ENCODE results near the gene TMEM271.

TMEM271 gene

GRCh38 chr4:605702-606425 lies 29.8 kb upstream of the TMEM271 start:
- TF ChIP-seq, protein P1, sequence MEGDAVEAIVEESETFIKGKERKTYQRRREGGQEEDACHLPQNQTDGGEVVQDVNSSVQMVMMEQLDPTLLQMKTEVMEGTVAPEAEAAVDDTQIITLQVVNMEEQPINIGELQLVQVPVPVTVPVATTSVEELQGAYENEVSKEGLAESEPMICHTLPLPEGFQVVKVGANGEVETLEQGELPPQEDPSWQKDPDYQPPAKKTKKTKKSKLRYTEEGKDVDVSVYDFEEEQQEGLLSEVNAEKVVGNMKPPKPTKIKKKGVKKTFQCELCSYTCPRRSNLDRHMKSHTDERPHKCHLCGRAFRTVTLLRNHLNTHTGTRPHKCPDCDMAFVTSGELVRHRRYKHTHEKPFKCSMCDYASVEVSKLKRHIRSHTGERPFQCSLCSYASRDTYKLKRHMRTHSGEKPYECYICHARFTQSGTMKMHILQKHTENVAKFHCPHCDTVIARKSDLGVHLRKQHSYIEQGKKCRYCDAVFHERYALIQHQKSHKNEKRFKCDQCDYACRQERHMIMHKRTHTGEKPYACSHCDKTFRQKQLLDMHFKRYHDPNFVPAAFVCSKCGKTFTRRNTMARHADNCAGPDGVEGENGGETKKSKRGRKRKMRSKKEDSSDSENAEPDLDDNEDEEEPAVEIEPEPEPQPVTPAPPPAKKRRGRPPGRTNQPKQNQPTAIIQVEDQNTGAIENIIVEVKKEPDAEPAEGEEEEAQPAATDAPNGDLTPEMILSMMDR (IDR thresholded peaks at IDR 0.05; ENCODE audit: insufficient read depth, low read length, poor library complexity, severe bottlenecking) = no peak
- H3K36me3 ChIP-seq (ENCODE audit: control insufficient read depth, insufficient read depth, low read length) = no peaks in the 10 kb centered on the region
- H3K4me3 ChIP-seq (replicated peaks; ENCODE audit: low read depth, low read length) = no peak overlapping the region
- no peak for DNase-seq (ENCODE audit: extremely low read depth, insufficient read length)
- no peaks in the 10 kb centered on the region for H3K27me3 ChIP-seq (replicated peaks; ENCODE audit: control insufficient read depth, insufficient read depth, low read length)

DNA sequence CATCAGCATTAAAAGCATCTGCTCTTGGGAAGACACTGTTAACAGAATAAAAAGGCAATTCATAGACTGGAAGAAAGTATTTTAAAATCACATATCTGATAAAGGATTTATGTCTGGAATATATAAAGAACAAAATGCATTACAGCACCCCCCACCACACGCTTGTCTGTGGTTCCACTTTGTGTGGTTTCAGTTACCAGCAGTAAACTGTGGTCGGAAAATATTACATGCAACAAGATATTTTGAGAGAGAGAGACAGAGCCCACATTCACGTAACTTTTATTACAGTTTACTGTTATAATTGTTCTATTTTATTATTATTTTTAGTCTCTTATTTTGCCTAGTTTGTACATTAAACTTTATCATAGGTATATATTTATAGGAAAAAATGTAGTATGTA lies 28.0 kb upstream of the TMEM271 start:
- no peaks in the 10 kb centered on the region for H3K36me3 ChIP-seq (ENCODE audit: control insufficient read depth, insufficient read depth, low read length)
- H3K27me3 ChIP-seq (replicated peaks; ENCODE audit: control insufficient read depth, insufficient read depth, low read length) = no peaks in the 10 kb centered on the region
- TF ChIP-seq, protein P1 (IDR thresholded peaks at IDR 0.05; ENCODE audit: insufficient read depth, low read length, poor library complexity, severe bottlenecking) = no peak
- no peak overlapping the region for H3K4me3 ChIP-seq (replicated peaks; ENCODE audit: low read depth, low read length)
- no peak for DNase-seq (ENCODE audit: extremely low read depth, insufficient read length)

DNA sequence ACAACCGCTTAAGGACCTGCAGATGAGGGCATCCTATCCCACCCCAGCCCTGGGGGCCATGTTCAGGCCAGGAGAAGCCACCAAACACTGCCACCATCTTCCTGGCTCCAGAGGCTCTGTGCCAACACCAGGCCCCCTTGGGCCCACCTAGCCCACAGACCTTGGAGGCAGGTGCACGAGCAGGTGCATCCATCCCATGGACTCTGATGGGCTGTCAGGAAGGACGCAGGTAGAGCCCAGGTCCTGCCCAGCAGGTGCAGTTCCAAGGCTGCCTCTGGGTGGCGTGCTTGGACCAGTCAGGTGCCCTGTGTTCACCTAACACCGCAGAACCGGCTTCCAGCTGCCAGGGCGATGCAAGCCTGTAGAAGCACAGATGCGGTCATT lies 26.5 kb upstream of the TMEM271 start:
- DNase-seq (ENCODE audit: extremely low read depth, insufficient read length) = peak; percentile 35

DNA sequence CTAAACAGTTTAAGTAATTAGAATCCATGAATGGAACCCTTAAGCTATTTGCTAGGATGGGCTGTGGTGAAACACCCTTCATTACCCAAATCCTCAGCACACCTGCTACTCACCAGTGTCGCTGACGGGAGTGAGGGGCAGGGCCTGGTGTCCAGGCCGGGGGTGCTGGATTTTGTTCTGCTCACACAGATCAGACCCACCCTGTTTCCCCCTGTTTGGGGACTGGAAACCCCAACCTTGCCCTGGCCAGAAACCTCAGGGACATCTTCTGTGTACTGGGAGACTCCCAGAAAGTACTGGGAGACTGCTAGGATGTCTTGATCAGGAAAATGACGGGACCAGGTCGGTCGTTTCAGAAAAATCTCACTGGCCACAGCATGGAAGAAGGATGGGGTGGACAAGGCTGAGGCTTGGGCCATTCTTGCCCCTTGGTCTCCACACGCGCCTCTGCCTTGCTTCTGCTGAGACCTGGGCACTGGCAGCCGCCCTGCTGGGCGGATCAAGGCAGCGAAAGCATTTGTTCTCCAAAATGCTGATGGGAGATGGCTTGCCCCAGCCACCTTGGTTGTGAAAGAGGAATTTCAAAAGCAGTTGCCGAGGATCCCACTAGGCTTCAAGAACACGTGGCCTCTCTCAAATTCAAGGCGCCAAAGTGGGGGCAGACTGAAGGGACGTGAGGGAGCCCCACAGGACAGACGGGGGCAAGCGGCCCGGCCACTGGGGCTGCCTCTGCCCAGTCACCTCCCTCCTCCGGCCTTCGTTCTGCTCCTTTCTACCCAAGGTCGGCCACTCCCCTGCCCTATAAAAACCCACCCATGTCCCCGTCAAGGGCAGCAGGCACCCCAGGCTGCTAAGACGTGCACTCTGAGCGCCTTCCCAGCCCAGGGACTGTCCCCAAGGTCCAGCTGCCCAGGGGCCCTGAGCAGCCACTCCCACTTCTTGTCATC lies 25.8 kb upstream of the TMEM271 start:
- H3K4me3 ChIP-seq (replicated peaks; ENCODE audit: low read depth, low read length) = no peak overlapping the region
- H3K36me3 ChIP-seq (ENCODE audit: control insufficient read depth, insufficient read depth, low read length) = no peaks in the 10 kb centered on the region
- no peaks in the 10 kb centered on the region for H3K27me3 ChIP-seq (replicated peaks; ENCODE audit: control insufficient read depth, insufficient read depth, low read length)
- no peak for DNase-seq (ENCODE audit: extremely low read depth, insufficient read length)
- TF ChIP-seq, protein P1 (IDR thresholded peaks at IDR 0.05; ENCODE audit: insufficient read depth, low read length, poor library complexity, severe bottlenecking) = no peak

More for the DNA sequence above, 26.5 kb upstream of the TMEM271 start:
- TF ChIP-seq, protein P1 (IDR thresholded peaks at IDR 0.05; ENCODE audit: insufficient read depth, low read length, poor library complexity, severe bottlenecking) = peak; percentile 14
- no peaks in the 10 kb centered on the region for H3K36me3 ChIP-seq (ENCODE audit: control insufficient read depth, insufficient read depth, low read length)
- H3K27me3 ChIP-seq (replicated peaks; ENCODE audit: control insufficient read depth, insufficient read depth, low read length) = no peaks in the 10 kb centered on the region
- H3K4me3 ChIP-seq (replicated peaks; ENCODE audit: low read depth, low read length) = no peak overlapping the region

DNA sequence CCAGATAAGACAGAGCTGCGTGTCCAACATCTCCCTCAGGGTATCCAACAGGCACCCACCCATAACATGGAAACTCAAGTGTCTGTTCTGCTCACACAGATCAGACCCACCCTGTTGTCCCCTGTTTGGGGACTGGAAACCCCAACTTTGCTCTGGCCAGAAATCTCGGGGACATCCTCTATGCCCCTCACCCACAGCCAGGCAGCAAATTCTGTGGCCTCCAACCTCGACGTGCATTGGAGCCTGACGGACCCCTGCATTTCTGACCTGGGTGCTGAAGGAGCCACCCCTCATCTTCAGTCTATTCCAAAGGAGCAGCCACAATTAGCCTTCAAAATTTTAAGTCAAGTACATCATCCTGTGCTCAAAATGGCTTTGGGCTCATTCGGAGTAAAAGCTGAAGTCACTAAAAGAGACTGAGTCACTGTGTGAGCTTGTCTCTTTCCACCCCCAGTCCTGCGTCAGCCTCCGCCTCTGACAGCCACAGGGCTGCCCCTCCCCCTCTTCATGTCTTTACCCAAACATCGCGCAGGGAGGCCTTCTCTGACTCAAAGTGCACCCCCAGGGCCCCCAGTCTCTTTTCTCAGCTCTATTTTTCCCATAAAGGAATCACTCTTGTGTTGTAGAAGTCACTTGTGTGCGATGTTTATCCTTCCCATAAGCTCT lies 24.9 kb upstream of the TMEM271 start:
- TF ChIP-seq, protein P1 (IDR thresholded peaks at IDR 0.05; ENCODE audit: insufficient read depth, low read length, poor library complexity, severe bottlenecking) = no peak

More for the DNA sequence above, 24.9 kb upstream of the TMEM271 start:
- Histone ChIP-seq H3K4me3 (replicated peaks; ENCODE audit: low read depth, low read length) (no peak overlapping the region), H3K27me3 (replicated peaks; ENCODE audit: control insufficient read depth, insufficient read depth, low read length) (no peaks in the 10 kb centered on the region), H3K36me3 (ENCODE audit: control insufficient read depth, insufficient read depth, low read length) (no peaks in the 10 kb centered on the region)
- no peak for DNase-seq (ENCODE audit: extremely low read depth, insufficient read length)

Measured in GM06990 (cell line).